Bronchial epithelial cell (primary cell): ENCODE results near the gene ZNF598. TPM values are rescaled to one million over a fixed set of nuclear protein-coding genes. Genes with fewer than 3 reads are reported as not detected.

Source experiments
- DNase-seq: peaks from one replicate; pipeline ENCODE4 v3.0.0-alpha.2; 2010; ENCODE audit warnings: low read depth
- FAIRE-seq: peaks from 2 replicates; lab custom pipeline; 2011; peaks lifted over from hg19 to GRCh38; lab: Jason Lieb, UNC
- H3K27me3 ChIP-seq: 2 replicates; pipeline ENCODE4 v1.5.1; 2011; ENCODE audit warnings: low read length; ENCODE audit not compliant: control insufficient read depth, insufficient read depth
- H3K36me3 ChIP-seq: 2 replicates; pipeline ENCODE4 v1.5.1; 2011; ENCODE audit warnings: low read length; ENCODE audit not compliant: control insufficient read depth, insufficient read depth
- H3K4me3 ChIP-seq: 2 replicates; pipeline ENCODE4 v1.5.1; 2011; ENCODE audit warnings: mild to moderate bottlenecking, low read depth, low read length, control low read depth
- total RNA-seq: library from RNA; depleted of rRNA; stranded (reverse); fragments of >200 nt; gene quantifications from 2 replicates; pipeline ENCODE4 v1.2.1, GENCODE V29; 2014
- TF ChIP-seq, protein P1 (sequence below): IDR thresholded peaks from 2 replicates; pipeline ENCODE4 v1.5.1; 2011; ENCODE audit warnings: mild to moderate bottlenecking, moderate library complexity, low read length, control low read depth, inconsistent platforms; ENCODE audit not compliant: insufficient read depth, severe bottlenecking

The ZNF598 gene
- total RNA-seq, 1 donor from 2014 or later: 26.3 TPM

DNA sequence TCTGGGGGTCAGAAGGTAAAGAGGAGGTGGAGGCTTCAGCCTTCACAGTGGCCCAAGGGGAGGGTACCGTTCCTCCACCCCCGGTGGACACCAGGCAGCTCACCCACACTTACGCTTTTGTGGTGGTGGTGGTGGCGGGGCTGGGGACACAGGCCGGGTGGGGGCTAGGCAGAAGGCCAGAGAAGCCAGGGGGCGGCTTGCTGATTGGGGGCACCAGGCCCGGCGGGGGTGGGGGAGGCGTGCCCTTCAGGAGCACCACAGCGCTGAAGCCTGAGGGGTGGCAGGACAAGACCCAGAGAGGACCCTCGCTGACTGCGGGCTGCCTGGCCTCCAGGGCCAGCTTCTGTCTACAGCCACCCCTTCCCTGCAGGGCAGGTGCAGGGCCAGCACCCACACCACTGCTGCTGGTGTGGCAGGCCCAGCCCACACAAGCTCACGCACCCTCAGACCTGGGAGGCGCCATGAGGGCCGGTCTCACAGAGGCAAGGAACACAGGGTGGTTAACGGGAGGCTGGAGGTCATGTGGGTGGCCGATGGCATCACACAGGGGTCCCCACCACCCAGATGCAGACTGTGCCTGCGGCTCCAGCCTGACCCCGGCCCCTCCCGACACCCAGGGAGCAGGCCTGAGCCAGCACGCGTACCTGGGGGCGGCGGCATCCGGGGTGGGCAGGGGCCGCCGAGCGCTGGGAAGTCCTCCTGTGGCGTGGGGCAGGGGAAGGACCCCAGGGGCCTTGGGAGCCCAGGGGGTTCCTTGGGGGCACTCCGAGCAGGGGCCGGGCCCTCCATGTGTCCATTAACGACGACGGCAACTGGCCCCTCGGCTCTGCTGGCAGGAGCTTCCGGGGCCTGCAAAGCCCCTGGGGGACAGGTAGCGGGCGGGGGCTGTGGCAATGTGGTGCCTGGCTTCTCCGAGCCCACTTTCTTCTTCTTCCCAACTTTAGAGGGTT, 10.5 kb downstream of the ZNF598 start:
- FAIRE-seq: no peak
- peaks cover 49% of the 10 kb centered on the region for H3K36me3 ChIP-seq
- TF ChIP-seq, protein P1, sequence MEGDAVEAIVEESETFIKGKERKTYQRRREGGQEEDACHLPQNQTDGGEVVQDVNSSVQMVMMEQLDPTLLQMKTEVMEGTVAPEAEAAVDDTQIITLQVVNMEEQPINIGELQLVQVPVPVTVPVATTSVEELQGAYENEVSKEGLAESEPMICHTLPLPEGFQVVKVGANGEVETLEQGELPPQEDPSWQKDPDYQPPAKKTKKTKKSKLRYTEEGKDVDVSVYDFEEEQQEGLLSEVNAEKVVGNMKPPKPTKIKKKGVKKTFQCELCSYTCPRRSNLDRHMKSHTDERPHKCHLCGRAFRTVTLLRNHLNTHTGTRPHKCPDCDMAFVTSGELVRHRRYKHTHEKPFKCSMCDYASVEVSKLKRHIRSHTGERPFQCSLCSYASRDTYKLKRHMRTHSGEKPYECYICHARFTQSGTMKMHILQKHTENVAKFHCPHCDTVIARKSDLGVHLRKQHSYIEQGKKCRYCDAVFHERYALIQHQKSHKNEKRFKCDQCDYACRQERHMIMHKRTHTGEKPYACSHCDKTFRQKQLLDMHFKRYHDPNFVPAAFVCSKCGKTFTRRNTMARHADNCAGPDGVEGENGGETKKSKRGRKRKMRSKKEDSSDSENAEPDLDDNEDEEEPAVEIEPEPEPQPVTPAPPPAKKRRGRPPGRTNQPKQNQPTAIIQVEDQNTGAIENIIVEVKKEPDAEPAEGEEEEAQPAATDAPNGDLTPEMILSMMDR: no peak

DNA sequence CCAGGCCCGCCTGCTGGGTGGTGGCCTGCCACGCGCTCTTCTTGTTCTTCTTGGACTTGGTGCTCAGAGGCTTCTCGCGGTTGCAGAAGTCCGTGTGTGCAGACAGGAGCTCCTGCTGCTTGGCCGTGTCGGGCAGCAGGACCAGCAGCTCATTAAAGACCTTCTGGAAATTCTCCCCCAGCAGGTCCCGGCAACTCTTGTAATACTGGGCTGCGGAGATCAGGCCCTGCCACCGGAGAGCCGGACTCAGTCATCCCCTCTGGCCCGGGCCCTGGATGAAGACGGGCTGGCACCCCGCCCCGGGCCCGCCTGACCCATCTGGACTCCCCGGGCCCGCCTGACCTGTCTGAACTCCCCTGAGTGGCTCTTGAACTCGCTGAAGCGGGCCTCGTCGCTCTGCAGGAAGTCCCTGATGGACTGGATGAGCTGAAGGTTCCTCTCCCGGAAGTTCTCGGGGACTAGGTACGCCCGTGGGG, 11.2 kb downstream of the ZNF598 start:
- H3K27me3 ChIP-seq: no peaks in the 10 kb centered on the region
- FAIRE-seq (no peak), DNase-seq (no peak)
- TF ChIP-seq, protein P1: no peak
- no peak overlapping the region for H3K4me3 ChIP-seq
- H3K36me3 ChIP-seq: peaks cover 45% of the 10 kb centered on the region

More for the DNA sequence above, 10.5 kb downstream of the ZNF598 start:
- Histone ChIP-seq H3K27me3 (no peaks in the 10 kb centered on the region), H3K4me3 (no peak overlapping the region)
- no peak for DNase-seq

DNA sequence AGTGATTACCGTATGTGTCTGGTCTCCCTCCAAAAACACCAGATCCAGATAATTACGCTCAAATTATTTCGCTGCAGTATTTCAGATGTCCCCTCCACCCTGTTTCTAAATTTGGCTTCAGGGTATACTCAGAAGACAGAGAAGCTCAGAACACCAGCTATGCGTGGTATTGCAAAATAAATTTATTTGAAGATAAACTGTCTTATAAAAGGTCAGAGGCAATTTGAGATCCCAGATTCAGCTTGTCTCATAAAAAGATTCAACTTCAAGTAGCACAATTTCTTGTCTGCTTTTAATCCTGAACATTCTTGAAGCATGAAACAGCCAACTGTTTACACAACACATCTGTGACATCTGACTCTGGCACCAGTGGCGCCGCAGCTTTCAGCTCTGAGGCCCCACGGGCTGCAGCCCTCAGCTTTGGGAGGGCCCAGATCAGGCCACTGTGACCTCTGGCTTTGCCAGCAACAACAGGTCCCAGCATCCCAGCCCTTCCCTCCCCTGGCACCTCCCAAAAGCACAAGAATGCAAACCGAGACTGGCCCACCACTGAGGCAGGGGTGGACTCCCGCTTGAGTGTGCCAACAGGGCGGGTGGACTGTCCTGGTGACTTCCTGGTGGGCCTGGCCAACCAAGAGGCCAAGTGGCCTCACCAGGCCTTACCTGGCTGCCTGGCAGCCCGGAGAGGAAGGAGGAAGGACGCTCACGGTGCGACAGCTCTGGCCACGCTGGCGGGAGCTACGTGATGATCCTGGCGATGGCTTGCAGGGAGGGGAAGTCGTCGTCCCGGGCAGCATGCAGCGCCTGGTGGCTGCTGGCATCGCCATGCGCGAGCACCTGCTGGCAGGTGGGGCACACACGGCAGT, 11.9 kb downstream of the ZNF598 start:
- H3K27me3 ChIP-seq: no peaks in the 10 kb centered on the region
- no peak overlapping the region for H3K4me3 ChIP-seq
- DNase-seq: no peak
- FAIRE-seq: no peak
- TF ChIP-seq, protein P1: no peak
- H3K36me3 ChIP-seq: peaks cover 39% of the 10 kb centered on the region

DNA sequence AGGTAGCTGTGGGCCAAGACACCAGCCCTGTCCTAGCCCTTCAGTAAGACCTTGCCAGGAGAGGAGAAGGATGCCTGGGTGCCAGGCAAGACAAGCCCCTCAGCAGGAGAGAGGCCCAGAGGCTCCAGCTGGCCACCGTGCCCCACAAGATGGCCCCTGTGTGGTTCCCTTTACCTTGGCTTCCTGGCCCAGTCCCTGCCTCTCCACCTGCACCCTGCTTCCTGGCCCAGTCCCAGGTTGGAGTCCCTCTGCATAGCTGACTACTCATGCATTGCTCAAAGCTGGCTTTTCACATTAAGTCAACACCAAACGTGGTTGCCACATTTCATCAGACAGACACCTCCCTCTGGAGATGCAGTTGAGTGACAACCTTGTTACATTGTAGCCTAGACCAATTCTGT, 15.9 kb downstream of the ZNF598 start:
- Histone ChIP-seq H3K27me3 (peaks cover 11% of the 10 kb centered on the region), H3K4me3 (no peak overlapping the region), H3K36me3 (peaks cover 14% of the 10 kb centered on the region)
- peak; percentile 85 for DNase-seq
- TF ChIP-seq, protein P1: no peak
- FAIRE-seq: peak; percentile 80

DNA sequence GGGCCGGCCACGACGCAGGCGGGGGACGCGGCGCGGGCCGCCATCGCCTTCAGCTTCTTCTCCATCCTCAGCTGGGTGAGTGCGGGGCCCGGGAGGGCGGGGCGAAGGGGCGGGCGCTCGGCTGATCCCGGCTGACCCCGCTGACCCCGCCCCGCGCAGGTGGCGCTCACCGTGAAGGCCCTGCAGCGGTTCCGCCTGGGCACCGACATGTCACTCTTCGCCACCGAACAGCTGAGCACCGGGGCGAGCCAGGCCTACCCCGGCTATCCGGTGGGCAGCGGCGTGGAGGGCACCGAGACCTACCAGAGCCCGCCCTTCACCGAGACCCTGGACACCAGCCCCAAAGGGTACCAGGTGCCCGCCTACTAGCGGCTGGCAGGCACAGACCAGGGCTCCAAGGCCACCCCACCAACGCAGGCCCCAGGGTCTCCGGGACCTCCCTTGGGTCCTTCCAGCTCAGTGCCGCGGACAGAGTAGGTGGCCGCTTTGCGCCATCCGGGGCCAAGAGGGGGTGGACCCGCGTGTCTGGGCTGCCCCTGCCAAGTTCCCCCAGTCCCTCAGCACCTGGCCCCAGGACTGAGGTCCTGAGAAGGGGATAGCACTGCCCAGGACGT, 16.8 kb downstream of the ZNF598 start:
- TF ChIP-seq, protein P1: no peak
- no peak for DNase-seq
- H3K27me3 ChIP-seq: peaks cover 14% of the 10 kb centered on the region
- no peak overlapping the region for H3K4me3 ChIP-seq
- FAIRE-seq: no peak
- peaks cover 8% of the 10 kb centered on the region for H3K36me3 ChIP-seq
